ENCODE measurements around the gene FAM83G.

Gene FAM83G

DNA sequence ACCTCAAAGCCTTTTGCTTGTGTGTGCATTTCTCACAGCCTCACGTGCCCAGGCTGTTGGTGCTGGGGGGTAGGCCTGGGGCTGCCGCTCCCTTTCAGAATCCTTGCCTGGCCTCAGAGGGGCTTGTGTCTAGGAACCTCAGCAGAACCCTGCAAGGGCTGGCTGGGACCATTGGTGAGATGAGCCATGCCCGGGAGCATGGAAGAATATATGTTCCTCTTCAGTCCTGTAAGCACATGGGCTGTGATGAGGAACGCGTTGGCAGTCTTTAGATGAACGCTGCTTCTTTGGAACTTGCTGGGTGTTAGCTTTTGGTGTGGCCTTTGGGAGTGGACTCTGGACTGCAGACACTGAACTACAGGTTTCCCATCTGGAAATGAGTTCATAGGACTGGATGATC lies 84.6 kb downstream of the FAM83G start:
- no peak for DNase-seq (ENCODE audit: low read depth)
